Tibial artery (tissue), 4 donors: ENCODE data around the gene FAM210B.
"Not testable (repeated sequence)": the region's sequence is repeated elsewhere in the genome, so short reads cannot be mapped to it uniquely, and the experiment has no call there.

Source experiments
- DNase-seq, 2 donors: peaks; one replicate each; pipeline ENCODE4 v3.0.0-alpha.2; 2019
- H3K27ac ChIP-seq, 2 donors: fragments of 200-600 bp; sonication (generic) in 1 of 2; 1 replicate in 1 of 2; 2 replicates in 1 of 2; pipeline ENCODE4 v1.5.1; 2018 to 2019; ENCODE audit warnings: mild to moderate bottlenecking in 1 of 2
- H3K27me3 ChIP-seq, 2 donors: fragments of 200-600 bp; sonication (generic) in 1 of 2; one replicate each; pipeline versions ENCODE4 v1.5.1 to v1.6.0; 2016 to 2019
- H3K36me3 ChIP-seq, 3 donors: fragments of 200-600 bp; sonication (generic) in 2 of 3; one replicate each; pipeline ENCODE4 v1.5.1; 2016 to 2019; ENCODE audit warnings: mild to moderate bottlenecking in 2 of 3
- H3K4me1 ChIP-seq, 4 donors: fragments of 200-600 bp; sonication (generic) in 2 of 4; 1 replicate in 3 of 4; 2 replicates in 1 of 4; pipeline ENCODE4 v1.5.1; 2016 to 2019
- H3K4me3 ChIP-seq, 2 donors: fragments of 200-600 bp; sonication (generic) in 1 of 2; 1 replicate in 1 of 2; 2 replicates in 1 of 2; pipeline ENCODE4 v1.5.1; 2018 to 2019; ENCODE audit warnings: mild to moderate bottlenecking in 2 of 2
- H3K9me3 ChIP-seq, 3 donors: fragments of 200-600 bp; sonication (generic) in 1 of 3; one replicate each; pipeline ENCODE4 v1.5.1; 2016 to 2019
- CTCF ChIP-seq, 2 experiments: fragments of 200-600 bp in 1 of 2; fragments of 450-650 bp in 1 of 2; IDR thresholded peaks; one replicate each; pipeline ENCODE4 v1.5.1; 2017 to 2019; ENCODE audit warnings: antibody characterized with exemption in 2 of 2, mild to moderate bottlenecking in 1 of 2, moderate library complexity in 1 of 2
- intact Hi-C: fragments of 100-400 bp; cut with DNase I; formaldehyde crosslinking; loops from one replicate; pipeline ENCODE4 v1.15.0; 2023; ENCODE audit warnings: low total_unique reads

Gene FAM210B

GRCh38 chr20:56388882-56389281 is 30.1 kb downstream of the FAM210B start:
- no peaks in the 10 kb centered on the region for H3K36me3 ChIP-seq
- no peak overlapping the region for H3K27ac ChIP-seq
- H3K27me3 ChIP-seq: no peaks in the 10 kb centered on the region
- H3K9me3 ChIP-seq: no peaks in the 10 kb centered on the region
- peaks cover 0 to 15% (median 14%) of the 10 kb centered on the region in 4 donors for H3K4me1 ChIP-seq
- H3K4me3 ChIP-seq: no peak overlapping the region
- intact Hi-C loops: no loop called here
- TF ChIP-seq CTCF (IDR thresholded peaks at IDR 0.05): no peak
- DNase-seq: no peak

GRCh38 chr20:56389807-56390206 is 31.0 kb downstream of the FAM210B start:
- DNase-seq: no peak
- Histone ChIP-seq H3K27ac (no peak overlapping the region), H3K9me3 (no peaks in the 10 kb centered on the region), H3K27me3 (no peaks in the 10 kb centered on the region), H3K4me3 (no peak overlapping the region), H3K4me1 (peaks cover 0 to 21% (median 19%) of the 10 kb centered on the region in 4 donors), H3K36me3 (no peaks in the 10 kb centered on the region)
- TF ChIP-seq CTCF (IDR thresholded peaks at IDR 0.05): no peak
- intact Hi-C loops: loop anchor here (5.0 kb wide), 1 partner anchor 82 kb away; no protein-coding TSS in a partner anchor

GRCh38 chr20:56390396-56390795 is 31.6 kb downstream of the FAM210B start:
- DNase-seq, H3K9me3 ChIP-seq, H3K27ac ChIP-seq, H3K4me3 ChIP-seq, H3K36me3 ChIP-seq, H3K27me3 ChIP-seq: not testable (repeated sequence)
- H3K4me1 ChIP-seq: peaks cover 0 to 21% (median 19%) of the 10 kb centered on the region in 4 donors
- intact Hi-C loops: loop anchor here (5.0 kb wide), 1 partner anchor 82 kb away; no protein-coding TSS in a partner anchor

DNA sequence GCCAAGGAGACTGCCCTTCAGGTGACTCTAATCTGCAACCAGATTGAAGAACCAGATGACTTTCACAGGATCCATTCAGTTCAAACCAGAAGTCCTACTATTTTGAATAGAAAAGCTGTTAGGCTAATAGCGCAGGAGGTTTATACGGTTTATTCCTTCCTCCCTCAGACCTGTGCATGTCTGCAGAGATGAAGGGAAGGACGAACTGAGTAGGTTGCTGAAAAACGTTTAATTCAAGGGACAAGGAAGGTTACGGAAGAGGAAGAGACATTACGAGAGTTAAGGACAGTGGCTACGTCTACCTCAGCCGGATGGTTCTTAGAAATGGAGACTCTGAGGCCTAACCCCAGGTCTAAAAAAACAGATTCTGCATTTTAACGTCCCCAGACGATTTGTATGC is 32.3 kb downstream of the FAM210B start:
- peak overlapping the region in 1 of 2 donors; percentile 81 for H3K27ac ChIP-seq
- peaks cover 7 to 9% (median 8%) of the 10 kb centered on the region in 3 donors for H3K36me3 ChIP-seq
- TF ChIP-seq CTCF (IDR thresholded peaks at IDR 0.05): no peak
- no peak for DNase-seq
- H3K4me1 ChIP-seq: peaks cover 0 to 21% (median 19%) of the 10 kb centered on the region in 4 donors
- no peaks in the 10 kb centered on the region for H3K9me3 ChIP-seq
- H3K4me3 ChIP-seq: peak overlapping the region; percentile 61 to 89
- intact Hi-C loops: loop anchor here (5.0 kb wide), 1 partner anchor 81 kb away; no protein-coding TSS in a partner anchor
- H3K27me3 ChIP-seq: no peaks in the 10 kb centered on the region

GRCh38 chr20:56391596-56392131 is 32.9 kb downstream of the FAM210B start:
- no peak for TF ChIP-seq CTCF (IDR thresholded peaks at IDR 0.05)
- DNase-seq: no peak
- no peaks in the 10 kb centered on the region for H3K27me3 ChIP-seq
- peaks cover 0 to 21% (median 19%) of the 10 kb centered on the region in 4 donors for H3K4me1 ChIP-seq
- H3K36me3 ChIP-seq: peaks cover 11 to 15% (median 15%) of the 10 kb centered on the region in 3 donors
- H3K9me3 ChIP-seq: no peaks in the 10 kb centered on the region
- peak overlapping the region; percentile 81 to 89 for H3K27ac ChIP-seq
- peak overlapping the region; percentile 61 to 89 for H3K4me3 ChIP-seq
- intact Hi-C loops: loop anchor here (5.0 kb wide), 1 partner anchor 81 kb away; no protein-coding TSS in a partner anchor

DNA sequence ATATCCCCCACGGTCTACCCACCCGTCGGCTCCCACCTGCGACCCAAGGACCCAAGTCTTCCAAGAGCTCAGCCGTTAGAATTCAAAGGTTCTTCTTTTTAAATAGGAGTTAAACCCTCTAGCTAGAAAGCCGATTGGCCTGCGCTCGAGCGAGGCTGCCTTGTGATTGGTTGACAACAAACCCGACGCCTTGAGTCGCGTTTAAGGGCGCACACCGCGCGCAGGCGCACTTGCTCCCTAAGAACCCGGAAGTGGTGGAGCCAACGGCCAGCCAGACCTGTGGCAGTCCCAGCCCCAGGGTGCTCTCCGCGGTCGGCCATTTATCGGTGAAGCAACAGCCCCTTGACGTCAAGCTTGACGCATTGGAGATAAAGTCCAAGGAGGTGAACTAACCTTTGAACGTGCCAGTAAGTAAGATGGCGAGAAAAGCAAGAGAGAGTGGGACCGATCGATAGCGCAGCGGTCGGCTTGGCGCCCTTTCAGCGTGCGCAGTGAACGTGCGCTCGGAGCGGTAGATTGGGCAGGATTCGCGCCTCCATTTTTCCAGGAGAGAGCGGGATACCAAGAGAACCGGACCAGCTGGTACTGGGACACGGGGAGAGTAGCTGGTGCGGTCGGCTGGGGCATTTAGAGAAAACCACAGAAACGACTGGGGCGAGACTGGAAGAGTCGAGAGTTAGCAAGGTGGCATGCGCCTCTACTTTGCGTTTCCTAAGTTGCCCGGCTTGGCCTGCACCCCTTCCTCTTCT is 33.5 kb downstream of the FAM210B start, which contains the start of the genes AURKA and CSTF1:
AURKA (minus strand) TSS at position 84 of the 749 bp plus-strand sequence. CDS start 4,018 bp downstream, outside the sequence.
CSTF1 (plus strand) TSS at position 514 of the 749 bp plus-strand sequence. CDS start 2,908 bp downstream, outside the sequence.
- DNase-seq: peak; percentile 100
- Histone ChIP-seq H3K36me3 (peaks cover 17 to 22% (median 21%) of the 10 kb centered on the region in 3 donors), H3K27me3 (no peaks in the 10 kb centered on the region), H3K4me3 (peak within 1 kb of the TSS; percentile 61 to 89), H3K27ac (peak within 1 kb of the TSS; percentile 81 to 89), H3K4me1 (peaks cover 0 to 21% (median 19%) of the 10 kb centered on the region in 4 donors), H3K9me3 (no peaks in the 10 kb centered on the region)
- intact Hi-C loops: loop anchor here (5.0 kb wide), 1 partner anchor 80 kb away; no protein-coding TSS in a partner anchor
- TF ChIP-seq CTCF (IDR thresholded peaks at IDR 0.05): no peak
